Gastroesophageal sphincter (tissue), 3 donors: ENCODE measurements around the gene EMP2.

Source experiments
- CTCF ChIP-seq, 4 experiments: fragments of 200-600 bp in 2 of 4; fragments of 450-650 bp in 2 of 4; sonication (generic) in 1 of 4; IDR thresholded peaks; one replicate each; pipeline ENCODE4 v1.5.1; 2017 to 2019; ENCODE audit warnings: antibody characterized with exemption in 4 of 4, mild to moderate bottlenecking in 2 of 4, moderate library complexity in 2 of 4
- POLR2A ChIP-seq, 2 donors: fragments of 450-650 bp; IDR thresholded peaks; one replicate each; pipeline ENCODE4 v1.6.1; 2017; ENCODE audit warnings: antibody characterized with exemption in 2 of 2, mild to moderate bottlenecking in 2 of 2, moderate library complexity in 1 of 2

GRCh38 chr16:10543231-10543977 is 37.0 kb downstream of the EMP2 start:
- TF ChIP-seq POLR2A (IDR thresholded peaks at IDR 0.05) (no peak), CTCF (IDR thresholded peaks at IDR 0.05) (no peak)
